GM21786 (cell line): ENCODE results near the gene MSI2.

ENCODE experiments used
- ATAC-seq: cut with Tn5 transposase; IDR thresholded peaks from one replicate; pipeline ENCODE4 v1.9.1; 2021; ENCODE audit not compliant: unreplicated experiment

The MSI2 gene

GRCh38 chr17:57448759-57449283 is 192.5 kb downstream of the MSI2 start:
- ATAC-seq = no peak

GRCh38 chr17:57451191-57451590 is 194.9 kb downstream of the MSI2 start:
- no peak for ATAC-seq

GRCh38 chr17:57451643-57452042 is 195.3 kb downstream of the MSI2 start:
- ATAC-seq = no peak

GRCh38 chr17:57453841-57454425 is 197.6 kb downstream of the MSI2 start:
- ATAC-seq = no peak

- no peak for ATAC-seq
Observed at GRCh38 chr17:57454729-57455062, 198.4 kb downstream of the MSI2 start.

- ATAC-seq = peak; percentile 72
Observed at GRCh38 chr17:57455063-57455914, 199.0 kb downstream of the MSI2 start.

- ATAC-seq = no peak
Observed at GRCh38 chr17:57456622-57457021, 200.3 kb downstream of the MSI2 start.

- no peak for ATAC-seq
Observed at GRCh38 chr17:57457188-57457587, 200.9 kb downstream of the MSI2 start.

- no peak for ATAC-seq
Observed at GRCh38 chr17:57458718-57459285, 202.5 kb downstream of the MSI2 start.

GRCh38 chr17:57459286-57459915 is 203.1 kb downstream of the MSI2 start:
- no peak for ATAC-seq

GRCh38 chr17:57461082-57461481 is 204.8 kb downstream of the MSI2 start:
- ATAC-seq = no peak

- ATAC-seq = no peak
Observed at GRCh38 chr17:57462007-57462579, 205.8 kb downstream of the MSI2 start.

- ATAC-seq = peak; percentile 83
Observed at GRCh38 chr17:57463103-57463885, 207.0 kb downstream of the MSI2 start.

GRCh38 chr17:57464191-57464864 is 208.0 kb downstream of the MSI2 start:
- no peak for ATAC-seq

GRCh38 chr17:57465610-57466009 is 209.3 kb downstream of the MSI2 start:
- no peak for ATAC-seq

- no peak for ATAC-seq
Observed at GRCh38 chr17:57466017-57466471, 209.7 kb downstream of the MSI2 start.

GRCh38 chr17:57466521-57466920 is 210.2 kb downstream of the MSI2 start:
- no peak for ATAC-seq

GRCh38 chr17:57467226-57467625 is 210.9 kb downstream of the MSI2 start:
- ATAC-seq = no peak

- no peak for ATAC-seq
Observed at GRCh38 chr17:57467801-57468200, 211.5 kb downstream of the MSI2 start.
